GM18909 (cell line): ENCODE data around the gene JARID2.
A peak's percentile ranks its signal among the peaks of the same experiment; 100 is the strongest.
"Not testable (repeated sequence)": the region's sequence is repeated elsewhere in the genome, so short reads cannot be mapped to it uniquely, and the experiment has no call there.

Experiments used
- ATAC-seq: cut with Tn5 transposase; IDR thresholded peaks from one replicate; pipeline ENCODE4 v1.9.1; 2021; ENCODE audit warnings: mild to moderate bottlenecking; ENCODE audit not compliant: unreplicated experiment, poor library complexity

The JARID2 gene

GRCh38 chr6:15285682-15286294 is 39.9 kb downstream of the JARID2 start:
- ATAC-seq: no peak

GRCh38 chr6:15287670-15288375 is 42.0 kb downstream of the JARID2 start:
- ATAC-seq: peak; percentile 97

- ATAC-seq: no peak
Observed at GRCh38 chr6:15288856-15289255, 43.0 kb downstream of the JARID2 start.

GRCh38 chr6:15289456-15289855 is 43.6 kb downstream of the JARID2 start:
- not testable (repeated sequence) for ATAC-seq

GRCh38 chr6:15290067-15290680 is 44.3 kb downstream of the JARID2 start:
- no peak for ATAC-seq

- no peak for ATAC-seq
Observed at GRCh38 chr6:15290962-15291704, 45.3 kb downstream of the JARID2 start.

GRCh38 chr6:15292721-15293302 is 46.9 kb downstream of the JARID2 start:
- ATAC-seq: no peak

GRCh38 chr6:15293674-15294073 is 47.8 kb downstream of the JARID2 start:
- no peak for ATAC-seq

GRCh38 chr6:15294504-15294903 is 48.6 kb downstream of the JARID2 start:
- no peak for ATAC-seq

- no peak for ATAC-seq
Observed at GRCh38 chr6:15296249-15296648, 50.4 kb downstream of the JARID2 start.

GRCh38 chr6:15296735-15297134 is 50.9 kb downstream of the JARID2 start:
- peak; percentile 53 for ATAC-seq

- not testable (repeated sequence) for ATAC-seq
Observed at GRCh38 chr6:15297167-15297566, 51.3 kb downstream of the JARID2 start.

- ATAC-seq: no peak
Observed at GRCh38 chr6:15297895-15298590, 52.2 kb downstream of the JARID2 start.

- ATAC-seq: peak; percentile 83
Observed at GRCh38 chr6:15299430-15300131, 53.7 kb downstream of the JARID2 start.

- no peak for ATAC-seq
Observed at GRCh38 chr6:15301179-15302006, 55.5 kb downstream of the JARID2 start.

GRCh38 chr6:15303162-15303919 is 57.5 kb downstream of the JARID2 start:
- no peak for ATAC-seq

GRCh38 chr6:15303920-15304291 is 58.0 kb downstream of the JARID2 start:
- ATAC-seq: no peak
